Measurements from ENCODE around the gene CDK17. TPM values are rescaled to one million over a fixed set of nuclear protein-coding genes. Genes with fewer than 3 reads are reported as not detected.

Gene CDK17
- total RNA-seq, 2 donors from 2014 or later: 13.2 to 23.4 TPM

- Histone ChIP-seq H3K27ac (no peak overlapping the region), H3K27me3 (no peaks in the 10 kb centered on the region), H3K9me3 (no peaks in the 10 kb centered on the region), H3K36me3 (no peaks in the 10 kb centered on the region), H3K4me1 (peaks cover 4% of the 10 kb centered on the region), H3K4me3 (no peak overlapping the region), H3K9ac (ENCODE audit: low read depth in 2 of 2, low read length in 2 of 2) (no peak overlapping the region)
- TF ChIP-seq CTCF (IDR thresholded peaks at IDR 0.05): no peak
- DNase-seq: no peak
- intact Hi-C loops (cut with DNase I): no loop called here
These were observed 29.0 kb downstream of the CDK17 start for GRCh38 chr12:96371138-96371789.

- Histone ChIP-seq H3K9ac (ENCODE audit: low read depth in 2 of 2, low read length in 2 of 2) (no peak overlapping the region), H3K9me3 (no peaks in the 10 kb centered on the region), H3K4me3 (no peak overlapping the region), H3K36me3 (no peaks in the 10 kb centered on the region), H3K4me1 (no peaks in the 10 kb centered on the region), H3K27ac (no peak overlapping the region), H3K27me3 (no peaks in the 10 kb centered on the region)
- intact Hi-C loops (cut with DNase I): no loop called here
- DNase-seq: no peak
- no peak for TF ChIP-seq CTCF (IDR thresholded peaks at IDR 0.05)
These were observed 31.6 kb downstream of the CDK17 start for GRCh38 chr12:96368687-96369086.

- no peak overlapping the region for H3K4me3 ChIP-seq
- no peaks in the 10 kb centered on the region for H3K27me3 ChIP-seq
- no peaks in the 10 kb centered on the region for H3K4me1 ChIP-seq
- H3K36me3 ChIP-seq: no peaks in the 10 kb centered on the region
- no peak overlapping the region for H3K27ac ChIP-seq
- no peak overlapping the region for H3K9ac ChIP-seq (ENCODE audit: low read depth in 2 of 2, low read length in 2 of 2)
- no peak for TF ChIP-seq CTCF (IDR thresholded peaks at IDR 0.05)
- DNase-seq: no peak
- intact Hi-C loops (cut with DNase I): no loop called here
- no peaks in the 10 kb centered on the region for H3K9me3 ChIP-seq
These were observed 32.0 kb downstream of the CDK17 start for GRCh38 chr12:96368233-96368632.

GRCh38 chr12:96366381-96366654 is 33.9 kb downstream of the CDK17 start:
- no peaks in the 10 kb centered on the region for H3K27me3 ChIP-seq
- no peak for TF ChIP-seq CTCF (IDR thresholded peaks at IDR 0.05)
- no peak for DNase-seq
- H3K27ac ChIP-seq: no peak overlapping the region
- H3K4me1 ChIP-seq: no peaks in the 10 kb centered on the region
- H3K9me3 ChIP-seq: no peaks in the 10 kb centered on the region
- intact Hi-C loops (cut with DNase I): no loop called here
- H3K9ac ChIP-seq (ENCODE audit: low read depth in 2 of 2, low read length in 2 of 2): no peak overlapping the region
- H3K4me3 ChIP-seq: no peak overlapping the region
- no peaks in the 10 kb centered on the region for H3K36me3 ChIP-seq

- Histone ChIP-seq H3K9me3 (no peaks in the 10 kb centered on the region), H3K36me3 (no peaks in the 10 kb centered on the region), H3K4me1 (no peaks in the 10 kb centered on the region), H3K27ac (no peak overlapping the region), H3K9ac (ENCODE audit: low read depth in 2 of 2, low read length in 2 of 2) (no peak overlapping the region), H3K4me3 (no peak overlapping the region), H3K27me3 (no peaks in the 10 kb centered on the region)
- no peak for TF ChIP-seq CTCF (IDR thresholded peaks at IDR 0.05)
- DNase-seq: no peak
- intact Hi-C loops (cut with DNase I): no loop called here
These were observed 34.4 kb downstream of the CDK17 start for GRCh38 chr12:96365604-96366380.

Measured in colonic mucosa (tissue), 4 donors.